ENCODE measurements around the gene SIGLEC10.

SIGLEC10 gene

GRCh38 chr19:51394050-51394836 is 23.2 kb downstream of the SIGLEC10 start:
- peak; percentile 74 for DNase-seq (ENCODE audit: low read depth)

- DNase-seq (ENCODE audit: low read depth), result no peak
Measured at GRCh38 chr19:51392701-51393100, 24.7 kb downstream of the SIGLEC10 start.

- DNase-seq (ENCODE audit: low read depth), result no peak
Measured at GRCh38 chr19:51391073-51391611, 26.3 kb downstream of the SIGLEC10 start.

- DNase-seq (ENCODE audit: low read depth), result no peak
Measured at GRCh38 chr19:51389143-51389542, 28.3 kb downstream of the SIGLEC10 start.

- DNase-seq (ENCODE audit: low read depth), result no peak
Measured at GRCh38 chr19:51387924-51388389, 29.5 kb downstream of the SIGLEC10 start, which contains the start of gene LIM2. Gene LIM2, minus strand, starts transcription at chr19:51387974. Its CDS starts 531 bp downstream, at chr19:51387443.

GRCh38 chr19:51386882-51387520 is 30.4 kb downstream of the SIGLEC10 start:
- DNase-seq (ENCODE audit: low read depth), result no peak

GRCh38 chr19:51382004-51382403 is 35.4 kb downstream of the SIGLEC10 start:
- no peak for DNase-seq (ENCODE audit: low read depth)

GRCh38 chr19:51380379-51380778 is 37.1 kb downstream of the SIGLEC10 start:
- no peak for DNase-seq (ENCODE audit: low read depth)

- DNase-seq (ENCODE audit: low read depth), result no peak
Measured at GRCh38 chr19:51377422-51377821, 40.0 kb downstream of the SIGLEC10 start.

GRCh38 chr19:51375504-51376221 is 41.8 kb downstream of the SIGLEC10 start:
- no peak for DNase-seq (ENCODE audit: low read depth)

GRCh38 chr19:51372649-51373504 is 44.6 kb downstream of the SIGLEC10 start, which contains the start of gene NKG7:
Gene NKG7, minus strand, starts transcription at chr19:51372654. Its CDS starts 119 bp downstream, at chr19:51372535.
- DNase-seq (ENCODE audit: low read depth), result peak; percentile 76

GRCh38 chr19:51372021-51372648 is 45.3 kb downstream of the SIGLEC10 start:
- no peak for DNase-seq (ENCODE audit: low read depth)

GRCh38 chr19:51371186-51371690 is 46.2 kb downstream of the SIGLEC10 start:
- no peak for DNase-seq (ENCODE audit: low read depth)

GRCh38 chr19:51370230-51370629 is 47.2 kb downstream of the SIGLEC10 start:
- no peak for DNase-seq (ENCODE audit: low read depth)

GRCh38 chr19:51368366-51369282 is 48.8 kb downstream of the SIGLEC10 start, which contains the start of gene CLDND2:
Gene CLDND2, minus strand, starts transcription at chr19:51369003. Its CDS starts 426 bp downstream, at chr19:51368577.
- no peak for DNase-seq (ENCODE audit: low read depth)

GRCh38 chr19:51367565-51368365 is 49.7 kb downstream of the SIGLEC10 start:
- peak; percentile 95 for DNase-seq (ENCODE audit: low read depth)

GRCh38 chr19:51367255-51367564 is 50.2 kb downstream of the SIGLEC10 start:
- no peak for DNase-seq (ENCODE audit: low read depth)

GRCh38 chr19:51366389-51367254 is 50.8 kb downstream of the SIGLEC10 start:
- peak; percentile 88 for DNase-seq (ENCODE audit: low read depth)
